GM18519 (cell line): ENCODE measurements around the gene MRPL21.
"Not testable (repeated sequence)": the region's sequence is repeated elsewhere in the genome, so short reads cannot be mapped to it uniquely, and the experiment has no call there.

Experiments
- ATAC-seq: cut with Tn5 transposase; IDR thresholded peaks from one replicate; pipeline ENCODE4 v1.9.1; 2021; ENCODE audit warnings: mild to moderate bottlenecking, moderate library complexity; ENCODE audit not compliant: unreplicated experiment, low FRiP score

Gene MRPL21

DNA sequence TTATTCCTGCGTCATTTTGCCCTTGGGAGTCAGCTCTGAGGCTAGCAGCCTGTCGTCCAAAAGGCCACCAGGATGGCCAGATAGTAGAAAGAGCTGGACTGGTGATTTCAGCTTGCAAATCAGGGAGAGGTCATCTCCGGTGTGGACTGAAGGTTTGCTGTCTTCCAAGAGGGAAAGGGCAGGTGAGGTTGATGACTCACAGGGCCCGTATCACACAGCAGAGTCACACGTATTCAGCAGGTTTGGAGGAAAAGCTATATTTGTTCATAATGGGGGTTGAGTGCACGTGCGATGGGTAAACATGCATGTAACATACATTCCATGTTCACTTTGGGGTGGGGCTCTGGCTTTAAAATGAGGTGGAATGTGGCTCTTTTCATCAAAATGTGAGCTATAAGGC is 25.6 kb downstream of the MRPL21 start:
- no peak for ATAC-seq

GRCh38 chr11:68872216-68873003 is 31.2 kb downstream of the MRPL21 start:
- no peak for ATAC-seq

DNA sequence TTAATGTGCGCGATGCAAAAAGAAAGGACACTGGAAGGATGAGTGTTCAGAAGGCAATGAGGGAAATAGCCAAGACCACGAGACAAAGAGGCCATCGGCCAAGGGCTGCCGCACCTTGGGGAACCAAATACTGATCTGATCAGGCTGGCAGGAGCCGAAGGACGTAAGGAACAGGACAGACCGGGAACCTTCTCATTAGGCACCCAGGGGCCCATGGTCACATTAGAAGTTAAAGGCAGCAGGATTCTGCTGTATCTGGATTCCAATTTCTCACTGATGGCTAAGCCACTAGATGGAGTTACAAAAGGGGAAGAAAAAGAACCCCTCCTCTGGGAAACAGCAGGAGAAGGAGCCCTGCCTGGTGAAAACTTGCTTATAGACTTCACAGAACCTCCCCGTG is 33.2 kb downstream of the MRPL21 start:
- no peak for ATAC-seq

GRCh38 chr11:68868221-68868835 is 35.3 kb downstream of the MRPL21 start:
- ATAC-seq, result no peak

DNA sequence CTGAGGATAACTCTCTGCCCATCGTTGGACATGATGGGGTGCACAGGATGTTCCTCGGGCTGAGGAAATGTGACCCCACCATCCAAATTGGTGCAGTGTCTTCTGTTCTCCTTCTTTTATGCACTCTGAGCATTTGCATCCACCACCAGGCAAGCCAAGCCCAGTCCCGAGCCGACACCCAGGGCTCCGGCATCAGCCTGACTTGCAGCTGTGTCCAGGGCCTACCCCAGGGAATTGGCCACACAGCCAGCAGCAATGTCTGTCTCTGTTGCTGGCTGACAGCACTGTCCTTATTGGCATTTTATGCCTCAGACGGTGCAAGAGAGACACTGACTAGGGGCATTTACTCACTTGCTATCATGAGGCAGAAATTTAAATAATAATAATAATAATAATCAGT is 36.6 kb downstream of the MRPL21 start:
- no peak for ATAC-seq

DNA sequence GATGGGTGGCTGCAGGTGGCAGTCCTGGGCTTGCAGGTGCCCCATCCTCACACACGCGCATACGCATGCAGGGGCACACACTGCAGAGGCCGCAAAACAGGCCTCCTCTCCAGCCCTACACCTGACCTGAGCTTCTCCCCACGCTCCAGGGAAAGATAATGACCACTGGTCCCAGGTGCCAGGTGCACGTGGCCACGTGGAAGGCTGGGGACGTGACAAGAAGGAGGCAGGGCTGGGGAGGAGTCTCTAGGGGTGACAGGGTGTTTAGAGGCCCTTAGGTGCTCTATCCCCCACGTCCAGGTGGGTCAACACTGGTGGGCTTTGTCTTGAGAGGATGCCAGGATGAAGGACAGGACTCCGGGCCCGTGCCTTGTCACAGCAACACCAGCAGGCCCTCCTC is 38.4 kb downstream of the MRPL21 start:
- no peak for ATAC-seq

DNA sequence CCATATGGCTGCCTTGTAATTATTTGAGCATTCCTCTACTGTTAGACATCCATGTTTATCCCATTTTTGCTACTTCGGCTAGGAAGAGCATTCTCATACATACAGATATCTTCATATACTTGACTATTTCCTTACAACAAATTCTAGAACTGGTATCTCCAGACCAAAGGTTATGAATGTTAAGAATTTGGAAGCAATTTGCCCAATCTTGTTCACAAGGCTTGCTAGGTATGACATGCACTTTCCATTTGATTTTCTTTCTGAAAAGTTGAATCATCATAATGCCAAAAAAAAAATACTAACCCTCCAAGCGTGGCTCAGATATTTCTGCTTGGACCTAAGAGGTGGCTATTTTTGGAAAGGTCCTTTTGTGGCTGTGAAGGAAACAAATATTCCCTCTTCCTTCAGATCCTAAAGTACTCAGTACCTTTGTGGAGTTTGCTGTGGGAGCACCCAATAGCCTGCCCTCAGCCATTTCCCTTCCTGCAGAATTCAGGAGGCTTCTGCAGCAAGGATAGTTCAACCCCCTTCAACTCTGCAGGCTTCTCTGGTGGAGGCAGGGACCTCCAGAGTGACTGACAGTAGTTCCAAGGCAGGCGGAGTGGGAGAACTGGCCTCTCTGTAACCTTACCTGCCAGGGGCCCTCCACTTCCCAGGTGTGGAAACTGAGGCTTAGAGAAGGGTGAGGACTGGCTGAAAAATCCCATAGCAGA is 39.9 kb downstream of the MRPL21 start:
- no peak for ATAC-seq

- no peak for ATAC-seq
Measured at GRCh38 chr11:68862421-68862820, 41.2 kb downstream of the MRPL21 start.

GRCh38 chr11:68859123-68859522 is 44.5 kb downstream of the MRPL21 start:
- ATAC-seq, result no peak

DNA sequence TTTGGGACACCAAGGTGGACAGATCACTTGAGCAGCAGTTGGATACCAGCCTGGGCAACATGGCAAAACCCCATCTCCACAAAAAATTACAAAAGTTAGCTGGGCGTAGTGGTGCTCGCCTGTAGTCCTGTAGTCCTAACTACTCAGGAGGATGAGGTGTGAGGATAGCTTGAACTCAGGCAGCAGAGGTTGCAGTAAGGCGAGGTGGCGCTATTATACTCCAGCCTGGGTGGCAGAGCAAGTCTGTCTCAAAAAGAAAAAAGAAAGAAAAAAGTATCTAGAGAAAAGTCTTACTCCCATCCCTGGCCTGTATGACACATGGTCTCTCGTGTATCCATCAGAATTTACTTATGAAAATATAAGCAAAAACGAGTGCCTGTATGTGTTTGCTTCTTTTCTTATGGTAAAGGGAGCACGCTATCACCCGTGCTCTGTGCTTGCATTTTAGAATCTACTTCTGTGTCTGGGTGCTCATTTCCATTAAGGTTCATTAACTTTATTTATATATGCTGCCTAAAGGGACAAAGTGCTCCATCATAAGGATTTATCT is 46.5 kb downstream of the MRPL21 start:
- ATAC-seq, result no peak

GRCh38 chr11:68856425-68857030 is 47.1 kb downstream of the MRPL21 start:
- ATAC-seq, result not testable (repeated sequence)

DNA sequence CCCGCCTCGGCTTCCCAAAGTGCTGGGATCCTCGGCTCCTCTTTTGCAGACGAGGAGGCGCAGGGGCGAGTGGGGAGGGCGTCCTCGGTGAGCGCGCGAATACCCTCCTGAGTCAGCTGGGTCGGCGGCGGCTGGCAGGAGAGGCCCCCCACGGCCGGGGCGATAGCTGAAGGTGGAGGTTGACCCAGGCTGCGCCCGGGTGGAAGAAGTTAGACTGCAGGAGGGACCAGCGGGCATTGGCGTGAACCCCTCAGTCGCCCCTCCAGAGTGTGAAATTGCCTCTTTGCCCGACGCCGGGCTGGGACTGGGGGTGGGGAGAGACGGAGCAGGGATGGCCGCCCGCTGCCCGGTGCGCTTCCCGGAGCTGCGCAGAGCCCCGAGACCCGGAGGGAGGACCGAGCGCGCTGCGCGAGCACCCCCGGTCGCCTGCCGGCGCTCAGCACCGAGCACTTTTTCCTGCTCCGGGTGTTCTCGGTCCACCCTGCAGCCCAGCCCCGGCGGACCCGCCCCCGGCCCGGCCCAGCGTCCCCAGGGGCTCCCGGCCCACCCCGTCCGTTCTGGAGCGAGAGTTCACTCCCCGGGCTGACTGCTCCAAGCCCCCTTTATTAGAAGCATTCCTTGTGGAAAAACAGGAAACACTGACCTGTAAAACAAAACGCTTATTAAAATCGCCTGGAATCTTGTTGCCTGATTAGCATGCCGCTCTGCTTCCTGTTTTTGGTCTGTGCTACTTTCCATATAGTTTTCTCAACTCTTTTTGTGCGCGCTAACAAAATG is 48.2 kb downstream of the MRPL21 start:
- ATAC-seq, result no peak

DNA sequence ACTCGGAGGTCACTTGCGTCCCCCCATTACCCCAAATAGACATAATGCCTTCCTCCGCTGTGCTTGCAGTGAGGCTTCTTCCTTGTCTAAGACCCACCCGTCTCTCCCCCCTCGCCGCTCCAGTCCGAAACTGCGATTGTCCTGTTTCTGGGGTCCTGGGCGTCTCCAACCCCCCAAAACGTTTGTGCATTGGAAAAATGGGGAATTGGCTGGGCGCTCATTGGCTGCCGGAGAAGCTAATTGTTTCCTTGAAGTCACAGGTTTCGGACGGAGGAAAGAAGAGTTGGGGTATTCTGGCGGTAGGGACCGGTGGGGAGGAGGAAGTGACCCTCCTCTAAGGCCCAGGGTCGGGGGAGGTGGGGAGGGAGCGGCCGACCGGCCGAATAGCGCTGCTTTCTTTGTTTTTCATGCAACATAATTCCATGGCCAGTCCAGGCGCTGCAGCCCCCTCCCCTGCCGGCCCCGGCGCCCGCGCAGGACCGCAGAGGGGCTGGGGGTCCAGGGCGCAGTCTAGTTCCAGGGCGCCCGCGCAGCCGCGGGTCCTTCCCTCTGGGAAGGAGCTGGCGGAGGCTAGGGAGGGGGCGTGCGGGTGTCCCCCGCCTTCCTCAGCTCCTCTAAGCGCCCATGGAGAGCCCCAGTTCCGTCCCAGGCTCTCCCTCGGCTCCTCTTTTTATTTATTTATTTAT is 49.2 kb downstream of the MRPL21 start:
- no peak for ATAC-seq

GRCh38 chr11:68852628-68853027 is 51.0 kb downstream of the MRPL21 start:
- no peak for ATAC-seq

GRCh38 chr11:68848429-68848828 is 55.2 kb downstream of the MRPL21 start:
- no peak for ATAC-seq

- ATAC-seq, result no peak
Measured at GRCh38 chr11:68847395-68847794, 56.2 kb downstream of the MRPL21 start.

- no peak for ATAC-seq
Measured at GRCh38 chr11:68845351-68846002, 58.2 kb downstream of the MRPL21 start.

DNA sequence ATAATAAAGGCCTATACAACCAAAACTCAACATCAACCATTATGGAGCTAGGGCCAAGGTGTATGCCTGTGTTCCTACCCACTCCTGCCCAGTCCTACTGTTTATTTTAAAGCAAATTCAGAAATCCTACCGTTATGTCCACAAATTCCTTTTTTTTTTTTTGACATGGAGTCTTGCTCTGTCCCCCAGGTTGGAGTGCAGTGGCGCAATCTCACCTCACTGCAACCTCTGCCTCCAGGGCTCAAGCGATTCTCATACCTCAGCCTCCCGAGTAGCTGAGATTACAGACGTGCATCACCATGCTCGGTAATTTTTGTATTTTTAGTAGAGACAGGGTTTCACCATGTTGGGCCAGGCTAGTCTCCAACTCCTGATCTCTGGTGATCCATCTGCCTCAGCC is 58.8 kb downstream of the MRPL21 start:
- no peak for ATAC-seq

GRCh38 chr11:68844376-68844775 is 59.3 kb downstream of the MRPL21 start:
- no peak for ATAC-seq
